Measurements from ENCODE around the gene LRCOL1. TPM values are rescaled to one million over a fixed set of nuclear protein-coding genes. Genes with fewer than 3 reads are reported as not detected.

LRCOL1 gene
- total and polyA plus RNA-seq, 2 of the 13 experiments (the other 11 are each of a cell fraction or from before 2014, with no cell fraction given), result not detected

- no peaks in the 10 kb centered on the region for H3K79me2 ChIP-seq (ENCODE audit: insufficient read depth, low read length)
- ChIA-PET POLR2A (no interaction called here), CTCF (ENCODE audit: low intra/inter-chr PET ratio, low total read pairs) (interaction anchor here (0.8 to 2.7 kb wide), 2 partner anchors 13 to 37 kb away, joined by 4 to 36 read pairs; no protein-coding TSS in a partner anchor)
- no TSS peak for BruUV-seq (replicated peaks)
- FAIRE-seq (no peak), ATAC-seq (no peak), DNase-seq (ENCODE audit: low spot score) (no peak)
- H3K4me2 ChIP-seq (ENCODE audit: low read depth, low read length), result peak overlapping the region; percentile 82; the same call in 1 of the 2 replicates
- H4K20me1 ChIP-seq (ENCODE audit: insufficient read depth, low read length), result no peaks in the 10 kb centered on the region
- intact Hi-C loops (cut with micrococcal nuclease; ENCODE audit: unreplicated experiment) (no loop called here), in situ Hi-C loops (cut with HindIII; ENCODE audit: extremely low pct_ligation_motif_present, low pct_unique_long_range_greater_than_20kb) (no loop called here)
- peaks cover 56% of the 10 kb centered on the region for H3K4me1 ChIP-seq (ENCODE audit: insufficient read depth, low read length)
- no peaks in the 10 kb centered on the region for H3K9me3 ChIP-seq (ENCODE audit: low read length)
- H3K4me3 ChIP-seq (replicated peaks in 1 of 3; ENCODE audit: insufficient read depth in 1 of 3, low read depth in 2 of 3, low read length in 3 of 3), result no peak overlapping the region
- peaks cover 4 to 51% of the 10 kb centered on the region in 2 experiments; a peak in 4 of 5 replicates for H3K27me3 ChIP-seq (ENCODE audit: control insufficient read depth in 1 of 2, insufficient read depth in 2 of 2, low read length in 2 of 2)
- no peak overlapping the region for H3K27ac ChIP-seq (ENCODE audit: extremely low read length, insufficient read depth, low read length)
- 71% methylated on average over 10 of the region's 31 CpGs for WGBS (ENCODE audit: low lambda C conversion rate)
- no peak overlapping the region for H3K9ac ChIP-seq (ENCODE audit: insufficient read depth, low read depth, low read length)
- H2AFZ ChIP-seq (ENCODE audit: low read length), result no peak overlapping the region
- no peaks in the 10 kb centered on the region for H3K36me3 ChIP-seq (replicated peaks in 1 of 2; ENCODE audit: control insufficient read depth in 1 of 2, insufficient read depth in 2 of 2, low read length in 2 of 2)
- no peak for TF ChIP-seq ISL2 (CRISPR knock-in tag; IDR thresholded peaks at IDR 0.05)
- TF ChIP-seq ZNF232 (CRISPR knock-in tag; IDR thresholded peaks at IDR 0.05; ENCODE audit: borderline replicate concordance), result no peak
- no peak for TF ChIP-seq HNF1A (IDR thresholded peaks at IDR 0.05; ENCODE audit: low read depth)
- no peak for TF ChIP-seq HNF1A (CRISPR knock-in tag; IDR thresholded peaks at IDR 0.05; ENCODE audit: borderline replicate concordance)
- TF ChIP-seq TCF12 (IDR thresholded peaks at IDR 0.05), result no peak
- TF ChIP-seq TCF12 (CRISPR knock-in tag; IDR thresholded peaks at IDR 0.05), result no peak
- no peak for TF ChIP-seq FLYWCH1 (CRISPR knock-in tag; IDR thresholded peaks at IDR 0.05)
- no peak for TF ChIP-seq NCOA5 (CRISPR knock-in tag; IDR thresholded peaks at IDR 0.05)
- TF ChIP-seq TCF7L2 (IDR thresholded peaks at IDR 0.05; ENCODE audit: low read depth, low read length), result no peak
- TF ChIP-seq SNAPC5 (CRISPR knock-in tag; IDR thresholded peaks at IDR 0.05; ENCODE audit: borderline replicate concordance), result no peak
- TF ChIP-seq SKIL (CRISPR knock-in tag; IDR thresholded peaks at IDR 0.05; ENCODE audit: borderline replicate concordance), result no peak
Observed at GRCh38 chr12:132601171-132601883, 9.1 kb downstream of the LRCOL1 start.

All from HepG2 (cell line).